ENCODE measurements around the gene IRAK1. TPM values are rescaled to one million over a fixed set of nuclear protein-coding genes. Genes with fewer than 3 reads are reported as not detected.

The IRAK1 gene
- total and polyA plus RNA-seq, 2 of the 13 experiments (the other 11 are each of a cell fraction or from before 2014, with no cell fraction given) = 57.7 to 77.3 TPM

DNA sequence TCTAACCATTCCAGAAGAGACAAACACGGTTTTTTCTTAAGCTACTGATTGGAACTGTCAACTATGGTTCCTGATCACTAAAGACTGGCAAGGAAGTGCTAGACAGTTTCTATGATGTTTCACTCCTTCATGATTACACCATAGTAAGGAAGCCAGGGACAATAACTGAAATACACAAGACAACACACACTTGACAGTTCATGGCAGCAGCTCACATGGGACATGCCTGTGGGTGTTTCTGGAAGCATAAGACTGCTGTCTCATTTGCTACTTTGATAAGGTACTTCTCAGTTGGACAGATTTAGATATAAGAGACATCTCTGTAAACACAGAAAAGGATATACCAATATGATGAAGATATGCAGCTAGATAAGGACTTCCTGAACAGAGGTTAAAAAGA is 8.3 kb upstream of the IRAK1 start:
- no peaks in the 10 kb centered on the region for H3K79me2 ChIP-seq (ENCODE audit: insufficient read depth, low read length)
- WGBS (ENCODE audit: low lambda C conversion rate) = 100% methylated on average over 1 of the region's 1 CpG
- no peak overlapping the region for H3K27ac ChIP-seq (ENCODE audit: extremely low read length, insufficient read depth, low read length)
- in situ Hi-C loops (cut with HindIII; ENCODE audit: extremely low pct_ligation_motif_present, low pct_unique_long_range_greater_than_20kb) (no loop called here), intact Hi-C loops (cut with micrococcal nuclease; ENCODE audit: unreplicated experiment) (no loop called here)
- no peak for DNase-seq (ENCODE audit: low spot score)
- TF ChIP-seq ZNF30 (CRISPR knock-in tag; IDR thresholded peaks at IDR 0.05) (no peak), ZNF792 (CRISPR knock-in tag; IDR thresholded peaks at IDR 0.05) (no peak), ZNF546 (CRISPR knock-in tag; conservative IDR thresholded peaks at IDR 0.05) (no peak), MAFK (conservative IDR thresholded peaks at IDR 0.05 in 1 of 2, IDR thresholded peaks at IDR 0.05 in 1 of 2; ENCODE audit: low read length in 2 of 2) (no peak), PHF20 (CRISPR knock-in tag; IDR thresholded peaks at IDR 0.05) (no peak), CREB1 (IDR thresholded peaks at IDR 0.05) (no peak), CREB1 (CRISPR knock-in tag; IDR thresholded peaks at IDR 0.05) (no peak), ZNF468 (CRISPR knock-in tag; IDR thresholded peaks at IDR 0.05) (no peak), JUNB (CRISPR knock-in tag; IDR thresholded peaks at IDR 0.05; ENCODE audit: borderline replicate concordance) (no peak), MXI1 (IDR thresholded peaks at IDR 0.05; ENCODE audit: borderline replicate concordance, low read depth, low read length) (no peak), STAT5B (CRISPR knock-in tag; IDR thresholded peaks at IDR 0.05) (no peak), EZH2 (conservative IDR thresholded peaks at IDR 0.05; ENCODE audit: low read depth, low read length) (no peak), TMF1 (CRISPR knock-in tag; IDR thresholded peaks at IDR 0.05; ENCODE audit: low read depth) (no peak), TCF12 (IDR thresholded peaks at IDR 0.05) (no peak), TCF12 (CRISPR knock-in tag; IDR thresholded peaks at IDR 0.05) (no peak)
- TF ChIP-seq, protein P1, sequence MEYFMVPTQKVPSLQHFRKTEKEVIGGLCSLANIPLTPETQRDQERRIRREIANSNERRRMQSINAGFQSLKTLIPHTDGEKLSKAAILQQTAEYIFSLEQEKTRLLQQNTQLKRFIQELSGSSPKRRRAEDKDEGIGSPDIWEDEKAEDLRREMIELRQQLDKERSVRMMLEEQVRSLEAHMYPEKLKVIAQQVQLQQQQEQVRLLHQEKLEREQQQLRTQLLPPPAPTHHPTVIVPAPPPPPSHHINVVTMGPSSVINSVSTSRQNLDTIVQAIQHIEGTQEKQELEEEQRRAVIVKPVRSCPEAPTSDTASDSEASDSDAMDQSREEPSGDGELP (IDR thresholded peaks at IDR 0.05; ENCODE audit: borderline replicate concordance, low read depth) = no peak
- TF ChIP-seq, protein P2, sequence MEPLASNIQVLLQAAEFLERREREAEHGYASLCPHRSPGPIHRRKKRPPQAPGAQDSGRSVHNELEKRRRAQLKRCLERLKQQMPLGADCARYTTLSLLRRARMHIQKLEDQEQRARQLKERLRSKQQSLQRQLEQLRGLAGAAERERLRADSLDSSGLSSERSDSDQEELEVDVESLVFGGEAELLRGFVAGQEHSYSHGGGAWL (CRISPR knock-in tag; IDR thresholded peaks at IDR 0.05) = no peak
- TF ChIP-seq, protein P3, sequence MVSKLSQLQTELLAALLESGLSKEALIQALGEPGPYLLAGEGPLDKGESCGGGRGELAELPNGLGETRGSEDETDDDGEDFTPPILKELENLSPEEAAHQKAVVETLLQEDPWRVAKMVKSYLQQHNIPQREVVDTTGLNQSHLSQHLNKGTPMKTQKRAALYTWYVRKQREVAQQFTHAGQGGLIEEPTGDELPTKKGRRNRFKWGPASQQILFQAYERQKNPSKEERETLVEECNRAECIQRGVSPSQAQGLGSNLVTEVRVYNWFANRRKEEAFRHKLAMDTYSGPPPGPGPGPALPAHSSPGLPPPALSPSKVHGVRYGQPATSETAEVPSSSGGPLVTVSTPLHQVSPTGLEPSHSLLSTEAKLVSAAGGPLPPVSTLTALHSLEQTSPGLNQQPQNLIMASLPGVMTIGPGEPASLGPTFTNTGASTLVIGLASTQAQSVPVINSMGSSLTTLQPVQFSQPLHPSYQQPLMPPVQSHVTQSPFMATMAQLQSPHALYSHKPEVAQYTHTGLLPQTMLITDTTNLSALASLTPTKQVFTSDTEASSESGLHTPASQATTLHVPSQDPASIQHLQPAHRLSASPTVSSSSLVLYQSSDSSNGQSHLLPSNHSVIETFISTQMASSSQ (IDR thresholded peaks at IDR 0.05; ENCODE audit: low read depth) = no peak
- TF ChIP-seq, protein P3 (CRISPR knock-in tag; IDR thresholded peaks at IDR 0.05; ENCODE audit: borderline replicate concordance) = no peak
- H2AFZ ChIP-seq (ENCODE audit: low read length) = no peak overlapping the region
- CTCF ChIA-PET (ENCODE audit: low intra/inter-chr PET ratio, low total read pairs) = no interaction called here
- no peaks in the 10 kb centered on the region for H4K20me1 ChIP-seq (ENCODE audit: insufficient read depth, low read length)
- H3K4me3 ChIP-seq (replicated peaks in 1 of 3; ENCODE audit: insufficient read depth in 1 of 3, low read depth in 2 of 3, low read length in 3 of 3) = no peak overlapping the region
- peaks cover 19% of the 10 kb centered on the region for H3K4me1 ChIP-seq (ENCODE audit: insufficient read depth, low read length)
- H3K27me3 ChIP-seq (ENCODE audit: control insufficient read depth in 1 of 2, insufficient read depth in 2 of 2, low read length in 2 of 2) = no peaks in the 10 kb centered on the region
- no peak overlapping the region for H3K9ac ChIP-seq (ENCODE audit: insufficient read depth, low read depth, low read length)
- no peak for FAIRE-seq
- POLR2A ChIA-PET = interaction anchor here (1.2 kb wide), 1 partner anchor 10 kb away, joined by 3 read pairs; no protein-coding TSS in a partner anchor
- ATAC-seq = no peak
- BruUV-seq (replicated peaks) = no TSS peak
- H3K36me3 ChIP-seq (replicated peaks in 1 of 2; ENCODE audit: control insufficient read depth in 1 of 2, insufficient read depth in 2 of 2, low read length in 2 of 2) = peaks cover 4 to 18% of the 10 kb centered on the region in 2 experiments; a peak in 4 of 5 replicates
- no peak overlapping the region for H3K4me2 ChIP-seq (ENCODE audit: low read depth, low read length)
- no peaks in the 10 kb centered on the region for H3K9me3 ChIP-seq (ENCODE audit: low read length)

All from HepG2 (cell line).